ENCODE data around the gene METTL16.

DNA sequence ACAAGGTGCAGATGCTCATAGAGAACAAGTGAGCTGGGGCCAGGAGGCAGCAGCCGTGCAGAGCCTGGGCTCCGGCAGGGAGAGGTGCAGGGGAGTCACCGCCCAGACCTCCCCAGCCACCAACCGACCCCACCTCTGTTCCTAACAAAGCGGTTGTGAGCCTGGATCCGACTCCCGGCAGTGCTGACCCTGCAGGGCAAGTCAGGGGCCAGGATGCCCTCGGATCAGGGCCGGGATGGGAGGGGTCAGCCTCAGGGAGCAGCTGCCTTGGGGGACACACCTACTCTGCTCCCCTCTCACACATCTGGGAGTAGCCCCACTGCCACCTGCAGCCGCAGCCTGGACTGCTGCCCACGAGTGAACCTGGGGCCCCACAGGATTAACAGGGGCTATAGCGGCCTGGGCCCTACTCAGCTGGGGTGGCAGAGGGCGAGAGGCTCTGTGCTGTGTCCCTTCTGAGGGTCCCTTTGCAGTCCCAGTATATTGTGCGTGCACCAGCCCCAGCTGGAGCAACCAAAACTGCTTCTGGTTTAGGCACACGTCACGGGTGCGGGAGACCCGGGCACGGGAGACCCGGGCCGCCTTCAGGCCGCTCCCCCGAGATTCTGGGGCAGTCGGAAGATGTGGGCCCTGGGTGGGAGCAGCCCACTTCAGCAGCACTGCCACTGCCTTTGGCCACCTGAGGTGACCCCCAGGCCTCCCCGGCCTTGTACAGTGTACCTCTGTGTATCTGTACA, 132.0 kb downstream of the METTL16 start:
- TF ChIP-seq, protein P1, sequence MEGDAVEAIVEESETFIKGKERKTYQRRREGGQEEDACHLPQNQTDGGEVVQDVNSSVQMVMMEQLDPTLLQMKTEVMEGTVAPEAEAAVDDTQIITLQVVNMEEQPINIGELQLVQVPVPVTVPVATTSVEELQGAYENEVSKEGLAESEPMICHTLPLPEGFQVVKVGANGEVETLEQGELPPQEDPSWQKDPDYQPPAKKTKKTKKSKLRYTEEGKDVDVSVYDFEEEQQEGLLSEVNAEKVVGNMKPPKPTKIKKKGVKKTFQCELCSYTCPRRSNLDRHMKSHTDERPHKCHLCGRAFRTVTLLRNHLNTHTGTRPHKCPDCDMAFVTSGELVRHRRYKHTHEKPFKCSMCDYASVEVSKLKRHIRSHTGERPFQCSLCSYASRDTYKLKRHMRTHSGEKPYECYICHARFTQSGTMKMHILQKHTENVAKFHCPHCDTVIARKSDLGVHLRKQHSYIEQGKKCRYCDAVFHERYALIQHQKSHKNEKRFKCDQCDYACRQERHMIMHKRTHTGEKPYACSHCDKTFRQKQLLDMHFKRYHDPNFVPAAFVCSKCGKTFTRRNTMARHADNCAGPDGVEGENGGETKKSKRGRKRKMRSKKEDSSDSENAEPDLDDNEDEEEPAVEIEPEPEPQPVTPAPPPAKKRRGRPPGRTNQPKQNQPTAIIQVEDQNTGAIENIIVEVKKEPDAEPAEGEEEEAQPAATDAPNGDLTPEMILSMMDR (IDR thresholded peaks at IDR 0.05): no peak
- TF ChIP-seq POLR2A (IDR thresholded peaks at IDR 0.05): no peak

Data from uterus (tissue), 2 donors.